Heart left ventricle (tissue), 16 donors: Measurements from ENCODE around the gene TAAR1. TPM values are rescaled to one million over a fixed set of nuclear protein-coding genes. Genes with fewer than 3 reads are reported as not detected.

ENCODE experiments used
- ATAC-seq, 4 donors: fragments of 200-7000 bp; cut with Tn5 transposase; one replicate each; pipeline ENCODE4 v1.9.1; 2020 to 2022; ENCODE audit warnings: moderate library complexity in 4 of 4, mild to moderate bottlenecking in 3 of 4, moderate number of reproducible peaks in 1 of 4
- DNase-seq, 5 donors: peaks; one replicate each; pipeline ENCODE4 v3.0.0-alpha.2; 2020
- H3K27ac ChIP-seq, 12 donors: fragments of 200-600 bp; sonication (generic) in 4 of 12; one replicate each; pipeline versions ENCODE4 v1.5.0 to v1.8.0; 2016 to 2022; ENCODE audit warnings: mild to moderate bottlenecking in 2 of 12
- H3K27me3 ChIP-seq, 9 donors: fragments of 200-600 bp; sonication (generic) in 2 of 9; one replicate each; pipeline versions ENCODE4 v1.5.1 to v1.8.0; 2016 to 2022; ENCODE audit warnings: mild to moderate bottlenecking in 3 of 9
- H3K36me3 ChIP-seq, 9 donors: fragments of 200-600 bp; sonication (generic) in 2 of 9; one replicate each; pipeline versions ENCODE4 v1.5.0 to v1.8.0; 2018 to 2022; ENCODE audit warnings: mild to moderate bottlenecking in 2 of 9
- H3K4me1 ChIP-seq, 12 donors: fragments of 200-600 bp; sonication (generic) in 4 of 12; one replicate each; pipeline versions ENCODE4 v1.5.0 to v1.8.0; 2016 to 2022; ENCODE audit warnings: mild to moderate bottlenecking in 3 of 12
- H3K4me3 ChIP-seq, 12 donors: fragments of 200-600 bp; sonication (generic) in 4 of 12; one replicate each; pipeline versions ENCODE4 v1.5.0 to v1.8.0; 2017 to 2022; ENCODE audit warnings: mild to moderate bottlenecking in 9 of 12, moderate library complexity in 4 of 12
- H3K9me3 ChIP-seq, 12 donors: fragments of 200-600 bp; sonication (generic) in 4 of 12; one replicate each; pipeline versions ENCODE4 v1.5.0 to v1.8.0; 2016 to 2022; ENCODE audit warnings: mild to moderate bottlenecking in 1 of 12
- POLR2A ChIP-seq, 2 donors: fragments of 450-650 bp; IDR thresholded peaks; one replicate each; pipeline ENCODE4 v1.6.1; 2017; ENCODE audit warnings: antibody characterized with exemption in 2 of 2, mild to moderate bottlenecking in 2 of 2, moderate library complexity in 2 of 2
- WGBS, 4 donors: extraction: QIAGEN DNeasy Blood & Tissue Kit in 2 of 4; methylation state at CpG; one replicate each; pipeline versions ENCODE4 v1.1.5 to v1.1.7; 2013 to 2018; 5-methylcytosine and 5-hydroxymethylcytosine counted together
- intact Hi-C, 10 donors: fragments of 100-400 bp; cut with DNase I; formaldehyde crosslinking; loops; one replicate each; pipeline versions ENCODE4 v1.11.1 to v1.14.2; 2022
- polyA plus RNA-seq, 2 donors: library from polyadenylated mRNA; stranded (reverse); fragments of 200-250 nt; gene quantifications; one replicate each; pipeline ENCODE4 v1.2.3, GENCODE V29; 2013
- total RNA-seq, 9 donors: library from RNA; depleted of rRNA in 2 of 9; stranded (reverse); fragments of >200 nt in 2 of 9; fragmentation: NEBNext Ultra II Directional in 3 of 9; extraction: Animal tissue kit (Norgen Biotek cat#: 25700) in 3 of 9; gene quantifications; one replicate each; pipeline versions ENCODE4 v1.1.0 to v1.2.4, GENCODE V29; 2016 to 2023
- TF ChIP-seq, protein P1 (sequence below), 12 donors: fragments of 200-600 bp; sonication (generic) in 4 of 12; IDR thresholded peaks; one replicate each; pipeline versions ENCODE4 v1.5.0 to v1.8.0; 2018 to 2022; ENCODE audit warnings: antibody characterized with exemption in 12 of 12, mild to moderate bottlenecking in 5 of 12
- donor health status: ischemic (EF 13 %, LVEDD 7.1; RV severe dilation, severe dysfunction).
- donor health status: healthy with polysubstance abuse.
- donor health status: DM: no; HTN: yes; CAD: no.
- donor health status: DM: no; HTN: no; CAD: no.
- donor health status: ischemic (EF 25% LVEDD 6.9; RV normal size, moderate dysfunction).
- donor health status: ischemic (EF 25% LVEDD 5.7; RV mildly dilated, moderate dysfunction).
- donor health status: healthy.
- donor health status: DM: yes; HTN: yes; CAD: no.
- donor health status: ischemic (EF 35%, LVEDD 5.7; RV mildly dilated, moderate dysfunction).
- donor health status: nonischemic (EF 11% LVEDD 7.7; RV severe dilation, severe dysfunction).
- donor health status: DM: yes; HTN: yes; CAD: no.
- donor health status: PGD.
- donor health status: ischemic (EF 29% LVEDD 5.4; RV normal size, mild dysfunction).
- donor health status: nonischemic (EF 23%, LVEDD 6.1; RV moderate dilation, normal function).

The TAAR1 gene
- total and polyA plus RNA-seq, 11 donors, result not detected

GRCh38 chr6:132634796-132635195 lies 24.2 kb downstream of the TAAR1 start:
- ATAC-seq, result no peak
- no peak overlapping the region for H3K4me3 ChIP-seq
- H3K9me3 ChIP-seq, result peaks cover 0 to 9% (median 0%) of the 10 kb centered on the region in 12 donors
- intact Hi-C loops, result no loop called here
- no peaks in the 10 kb centered on the region for H3K36me3 ChIP-seq
- H3K27ac ChIP-seq, result no peak overlapping the region
- H3K27me3 ChIP-seq, result peaks cover 0 to 16% (median 0%) of the 10 kb centered on the region in 9 donors
- WGBS, 4 donors, result 69 to 87% (median 79%) methylated on average over 4 of the region's 4 CpGs
- no peaks in the 10 kb centered on the region for H3K4me1 ChIP-seq
- DNase-seq, result no peak
- TF ChIP-seq, protein P1, sequence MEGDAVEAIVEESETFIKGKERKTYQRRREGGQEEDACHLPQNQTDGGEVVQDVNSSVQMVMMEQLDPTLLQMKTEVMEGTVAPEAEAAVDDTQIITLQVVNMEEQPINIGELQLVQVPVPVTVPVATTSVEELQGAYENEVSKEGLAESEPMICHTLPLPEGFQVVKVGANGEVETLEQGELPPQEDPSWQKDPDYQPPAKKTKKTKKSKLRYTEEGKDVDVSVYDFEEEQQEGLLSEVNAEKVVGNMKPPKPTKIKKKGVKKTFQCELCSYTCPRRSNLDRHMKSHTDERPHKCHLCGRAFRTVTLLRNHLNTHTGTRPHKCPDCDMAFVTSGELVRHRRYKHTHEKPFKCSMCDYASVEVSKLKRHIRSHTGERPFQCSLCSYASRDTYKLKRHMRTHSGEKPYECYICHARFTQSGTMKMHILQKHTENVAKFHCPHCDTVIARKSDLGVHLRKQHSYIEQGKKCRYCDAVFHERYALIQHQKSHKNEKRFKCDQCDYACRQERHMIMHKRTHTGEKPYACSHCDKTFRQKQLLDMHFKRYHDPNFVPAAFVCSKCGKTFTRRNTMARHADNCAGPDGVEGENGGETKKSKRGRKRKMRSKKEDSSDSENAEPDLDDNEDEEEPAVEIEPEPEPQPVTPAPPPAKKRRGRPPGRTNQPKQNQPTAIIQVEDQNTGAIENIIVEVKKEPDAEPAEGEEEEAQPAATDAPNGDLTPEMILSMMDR (IDR thresholded peaks at IDR 0.05), result no peak

DNA sequence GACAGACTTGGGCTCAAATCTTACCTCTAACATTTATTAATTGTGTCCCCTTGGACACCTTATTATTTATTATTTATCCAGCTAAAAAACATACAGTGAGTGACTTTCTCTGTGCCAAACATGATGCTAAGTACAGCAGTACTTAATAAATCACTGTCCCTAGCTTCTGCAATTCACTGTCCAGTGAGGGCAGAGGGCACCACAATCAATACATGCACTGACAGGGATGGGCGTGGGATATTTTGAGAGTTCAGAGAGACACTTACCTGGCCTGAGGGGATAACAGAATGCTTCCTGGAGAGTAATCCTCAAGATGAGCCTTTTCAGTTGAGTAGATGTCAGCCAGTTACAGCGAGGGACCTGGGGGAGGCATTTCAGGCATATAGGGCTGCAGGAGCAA lies 25.6 kb downstream of the TAAR1 start:
- no peaks in the 10 kb centered on the region for H3K4me1 ChIP-seq
- peaks cover 0 to 9% (median 0%) of the 10 kb centered on the region in 12 donors for H3K9me3 ChIP-seq
- H3K36me3 ChIP-seq, result no peaks in the 10 kb centered on the region
- no peak overlapping the region for H3K27ac ChIP-seq
- TF ChIP-seq, protein P1 (IDR thresholded peaks at IDR 0.05), result no peak
- no peak for TF ChIP-seq POLR2A (IDR thresholded peaks at IDR 0.05)
- H3K4me3 ChIP-seq, result no peak overlapping the region
- DNase-seq, result no peak
- intact Hi-C loops, result no loop called here
- H3K27me3 ChIP-seq, result peaks cover 0 to 16% (median 0%) of the 10 kb centered on the region in 9 donors
- WGBS, 4 donors, result 67 to 79% (median 72%) methylated on average over 2 of the region's 2 CpGs
- ATAC-seq, result no peak

- DNase-seq, result no peak
- intact Hi-C loops, result no loop called here
- 84 to 95% (median 92%) methylated on average over 6 of the region's 6 CpGs for WGBS, 4 donors
- TF ChIP-seq, protein P1 (IDR thresholded peaks at IDR 0.05), result no peak
- TF ChIP-seq POLR2A (IDR thresholded peaks at IDR 0.05), result no peak
- Histone ChIP-seq H3K4me1 (no peaks in the 10 kb centered on the region), H3K27me3 (peaks cover 0 to 15% (median 0%) of the 10 kb centered on the region in 9 donors), H3K36me3 (no peaks in the 10 kb centered on the region), H3K4me3 (no peak within 1 kb of the TSS), H3K9me3 (peaks cover 0 to 12% (median 2%) of the 10 kb centered on the region in 12 donors), H3K27ac (no peak within 1 kb of the TSS)
- ATAC-seq, result no peak
These were observed 34.8 kb downstream of the TAAR1 start, which contains the start of gene TAAR2 for GRCh38 chr6:132624175-132624574. TAAR2 (minus strand) TSS chr6:132624275; CDS start chr6:132624275, 0 bp downstream.

GRCh38 chr6:132623106-132623845 lies 35.7 kb downstream of the TAAR1 start:
- intact Hi-C loops, result no loop called here
- 57 to 71% (median 65%) methylated on average over 6 of the region's 6 CpGs for WGBS, 4 donors
- H3K9me3 ChIP-seq, result peaks cover 0 to 12% (median 2%) of the 10 kb centered on the region in 12 donors
- ATAC-seq (no peak), DNase-seq (no peak)
- no peaks in the 10 kb centered on the region for H3K36me3 ChIP-seq
- H3K27ac ChIP-seq, result no peak overlapping the region
- H3K4me1 ChIP-seq, result no peaks in the 10 kb centered on the region
- no peak overlapping the region for H3K4me3 ChIP-seq
- peaks cover 0 to 15% (median 0%) of the 10 kb centered on the region in 9 donors for H3K27me3 ChIP-seq
- TF ChIP-seq, protein P1 (IDR thresholded peaks at IDR 0.05), result no peak
- no peak for TF ChIP-seq POLR2A (IDR thresholded peaks at IDR 0.05)
